Neural progenitor cell (in vitro differentiated cells): ENCODE data around the gene SLC5A11. TPM values are rescaled to one million over a fixed set of nuclear protein-coding genes. Genes with fewer than 3 reads are reported as not detected.

Experiments used
- DNase-seq: peaks from one replicate; pipeline ENCODE4 v3.0.0-alpha.2; 2016; ENCODE audit warnings: low spot score
- H2AFZ ChIP-seq: fragments of 200-600 bp; sonication (generic); replicated peaks from 2 replicates; pipeline ENCODE4 v1.6.1; 2016; ENCODE audit warnings: antibody characterized with exemption
- H3F3A ChIP-seq: fragments of 200-600 bp; sonication (generic); 2 replicates; pipeline ENCODE4 v1.6.1; 2016; ENCODE audit warnings: antibody characterized with exemption, low read depth
- H3K27ac ChIP-seq: fragments of 200-600 bp; sonication (generic); 2 replicates; pipeline ENCODE4 v1.5.1; 2016; ENCODE audit warnings: mild to moderate bottlenecking
- H3K27me3 ChIP-seq: fragments of 200-600 bp; sonication (generic); 2 replicates; pipeline ENCODE4 v1.6.1; 2016; ENCODE audit warnings: mild to moderate bottlenecking, moderate library complexity
- H3K36me3 ChIP-seq: fragments of 200-600 bp; sonication (generic); 2 replicates; pipeline ENCODE4 v1.5.1; 2016
- H3K4me1 ChIP-seq: fragments of 200-600 bp; sonication (generic); 2 replicates; pipeline ENCODE4 v1.6.1; 2016; ENCODE audit warnings: mixed run types
- H3K4me2 ChIP-seq: fragments of 200-600 bp; sonication (generic); 2 replicates; pipeline ENCODE4 v1.6.1; 2016
- H3K4me3 ChIP-seq: fragments of 200-600 bp; sonication (generic); 2 replicates; pipeline ENCODE4 v1.5.1; 2016
- H3K79me2 ChIP-seq: fragments of 200-600 bp; sonication (generic); 2 replicates; pipeline ENCODE4 v1.6.1; 2016; ENCODE audit warnings: low read depth
- H3K9ac ChIP-seq: fragments of 200-600 bp; sonication (generic); 2 replicates; pipeline ENCODE4 v1.6.1; 2016
- H3K9me3 ChIP-seq: fragments of 200-600 bp; sonication (generic); 2 replicates; pipeline ENCODE4 v1.5.1; 2016; ENCODE audit warnings: low read depth
- H4K20me1 ChIP-seq: fragments of 200-600 bp; sonication (generic); 2 replicates; pipeline ENCODE4 v1.6.1; 2016; ENCODE audit warnings: low read depth
- H3K27ac Mint-ChIP-seq: 3 replicates; pipeline ENCODE4 v1.8.0; 2021; ENCODE audit warnings: mixed read lengths
- H3K27me3 Mint-ChIP-seq: 2 replicates; pipeline ENCODE4 v1.8.0; 2022; ENCODE audit warnings: low read depth, mild to moderate bottlenecking, inconsistent platforms, moderate library complexity, mixed read lengths; ENCODE audit not compliant: insufficient read depth
- H3K36me3 Mint-ChIP-seq: 3 replicates; pipeline ENCODE4 v1.8.0; 2021; ENCODE audit warnings: mixed read lengths
- H3K4me1 Mint-ChIP-seq: 3 replicates; pipeline ENCODE4 v1.8.0; 2021; ENCODE audit warnings: mixed read lengths
- H3K4me3 Mint-ChIP-seq: 3 replicates; pipeline ENCODE4 v1.8.0; 2021; ENCODE audit warnings: mild to moderate bottlenecking, moderate library complexity, mixed read lengths
- H3K9me3 Mint-ChIP-seq: 3 replicates; pipeline ENCODE4 v1.8.0; 2020; ENCODE audit warnings: mixed read lengths
- EZH2 ChIP-seq: fragments of 200-600 bp; sonication (generic); IDR thresholded peaks from 2 replicates; pipeline ENCODE4 v1.6.1; 2017; ENCODE audit warnings: antibody characterized with exemption, mild to moderate bottlenecking, moderate library complexity
- EZH2phosphoT487 ChIP-seq: fragments of 200-600 bp; sonication (generic); IDR thresholded peaks from 2 replicates; pipeline ENCODE4 v1.6.1; 2017; ENCODE audit warnings: antibody characterized with exemption
- total RNA-seq: library from RNA; depleted of rRNA; stranded (reverse); fragments of >200 nt; gene quantifications from 2 replicates; pipeline ENCODE4 v1.2.3, GENCODE V29; 2015; ENCODE audit warnings: low replicate concordance
- TF ChIP-seq, protein P1 (sequence below): fragments of 200-600 bp; sonication (generic); IDR thresholded peaks from 2 replicates; pipeline ENCODE4 v1.5.1; 2017; ENCODE audit warnings: antibody characterized with exemption, mild to moderate bottlenecking

SLC5A11 gene
- total RNA-seq, 1 donor from 2014 or later, result not detected

DNA sequence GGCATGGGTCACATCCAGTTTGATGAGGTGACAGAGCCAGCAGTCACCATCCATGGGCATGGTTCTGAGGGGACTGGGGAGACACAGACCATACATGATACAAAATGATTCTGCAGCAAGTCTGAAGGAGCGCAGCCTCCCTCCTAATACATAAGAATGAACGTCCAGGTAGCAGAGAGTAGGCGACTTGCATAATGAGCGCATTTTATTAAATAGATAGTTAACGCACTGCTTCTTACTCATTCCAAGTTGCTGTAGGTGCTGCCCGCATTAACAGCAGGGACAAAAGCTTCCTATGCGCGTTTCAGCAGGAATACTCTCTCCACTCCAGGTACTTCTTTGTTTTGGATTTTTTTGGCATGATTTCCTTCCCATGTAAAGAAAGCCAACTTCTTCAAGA, 73.8 kb downstream of the SLC5A11 start:
- no peak overlapping the region for H3K27ac Mint-ChIP-seq
- H3K9me3 Mint-ChIP-seq, result no peaks in the 10 kb centered on the region
- no peaks in the 10 kb centered on the region for H3K4me1 ChIP-seq
- peaks cover 5% of the 10 kb centered on the region for H3K27me3 Mint-ChIP-seq
- H3K27ac ChIP-seq, result no peak overlapping the region
- H3K4me1 Mint-ChIP-seq, result no peaks in the 10 kb centered on the region
- H3K4me2 ChIP-seq, result no peak overlapping the region
- H3K27me3 ChIP-seq, result no peaks in the 10 kb centered on the region
- H3K79me2 ChIP-seq, result no peaks in the 10 kb centered on the region
- H4K20me1 ChIP-seq, result no peaks in the 10 kb centered on the region
- H3K9me3 ChIP-seq, result no peaks in the 10 kb centered on the region
- no peak for TF ChIP-seq EZH2
- TF ChIP-seq EZH2phosphoT487, result no peak
- TF ChIP-seq, protein P1, sequence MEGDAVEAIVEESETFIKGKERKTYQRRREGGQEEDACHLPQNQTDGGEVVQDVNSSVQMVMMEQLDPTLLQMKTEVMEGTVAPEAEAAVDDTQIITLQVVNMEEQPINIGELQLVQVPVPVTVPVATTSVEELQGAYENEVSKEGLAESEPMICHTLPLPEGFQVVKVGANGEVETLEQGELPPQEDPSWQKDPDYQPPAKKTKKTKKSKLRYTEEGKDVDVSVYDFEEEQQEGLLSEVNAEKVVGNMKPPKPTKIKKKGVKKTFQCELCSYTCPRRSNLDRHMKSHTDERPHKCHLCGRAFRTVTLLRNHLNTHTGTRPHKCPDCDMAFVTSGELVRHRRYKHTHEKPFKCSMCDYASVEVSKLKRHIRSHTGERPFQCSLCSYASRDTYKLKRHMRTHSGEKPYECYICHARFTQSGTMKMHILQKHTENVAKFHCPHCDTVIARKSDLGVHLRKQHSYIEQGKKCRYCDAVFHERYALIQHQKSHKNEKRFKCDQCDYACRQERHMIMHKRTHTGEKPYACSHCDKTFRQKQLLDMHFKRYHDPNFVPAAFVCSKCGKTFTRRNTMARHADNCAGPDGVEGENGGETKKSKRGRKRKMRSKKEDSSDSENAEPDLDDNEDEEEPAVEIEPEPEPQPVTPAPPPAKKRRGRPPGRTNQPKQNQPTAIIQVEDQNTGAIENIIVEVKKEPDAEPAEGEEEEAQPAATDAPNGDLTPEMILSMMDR, result no peak
- H3K4me3 Mint-ChIP-seq, result no peak overlapping the region
- H3K36me3 ChIP-seq, result no peaks in the 10 kb centered on the region
- DNase-seq, result no peak
- no peaks in the 10 kb centered on the region for H3F3A ChIP-seq
- no peak overlapping the region for H2AFZ ChIP-seq
- no peak overlapping the region for H3K9ac ChIP-seq
- H3K4me3 ChIP-seq, result no peak overlapping the region
- H3K36me3 Mint-ChIP-seq, result peaks cover 32% of the 10 kb centered on the region

- TF ChIP-seq EZH2 (no peak), EZH2phosphoT487 (no peak)
- TF ChIP-seq, protein P1, result no peak
- Mint-ChIP-seq H3K27me3 (peaks cover 5% of the 10 kb centered on the region), H3K9me3 (no peaks in the 10 kb centered on the region), H3K4me1 (no peaks in the 10 kb centered on the region), H3K27ac (no peak overlapping the region), H3K4me3 (no peak overlapping the region), H3K36me3 (peaks cover 28% of the 10 kb centered on the region)
- no peak overlapping the region for H3K27ac ChIP-seq
- no peaks in the 10 kb centered on the region for H4K20me1 ChIP-seq
- H3K9me3 ChIP-seq, result no peaks in the 10 kb centered on the region
- H3K36me3 ChIP-seq, result no peaks in the 10 kb centered on the region
- no peak overlapping the region for H3K4me3 ChIP-seq
- H2AFZ ChIP-seq, result no peak overlapping the region
- no peaks in the 10 kb centered on the region for H3K27me3 ChIP-seq
- no peaks in the 10 kb centered on the region for H3K79me2 ChIP-seq
- H3K4me1 ChIP-seq, result no peaks in the 10 kb centered on the region
- no peak for DNase-seq
- no peak overlapping the region for H3K4me2 ChIP-seq
- no peak overlapping the region for H3K9ac ChIP-seq
- H3F3A ChIP-seq, result no peaks in the 10 kb centered on the region
Observed at GRCh38 chr16:24920568-24920967, 74.8 kb downstream of the SLC5A11 start.

DNA sequence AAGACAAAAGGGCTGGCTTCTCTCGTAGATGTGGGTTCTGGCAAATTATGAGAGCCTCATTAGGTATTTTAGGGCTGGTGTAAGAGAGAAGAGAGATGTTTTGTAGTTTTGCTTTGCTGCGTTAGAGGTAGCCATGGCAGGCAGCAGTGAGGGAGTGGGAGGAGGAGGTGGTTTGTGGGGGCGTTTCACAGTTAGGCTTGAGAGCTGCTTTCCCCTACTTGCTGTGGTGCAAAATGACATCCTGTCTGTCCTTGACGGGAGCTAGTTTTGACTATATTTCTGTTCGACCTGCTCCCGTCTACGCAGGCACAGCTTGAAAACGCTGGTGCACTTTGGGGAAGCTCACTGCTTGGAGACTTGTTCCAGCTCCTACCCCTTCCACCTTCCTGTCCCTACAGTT, 75.5 kb downstream of the SLC5A11 start:
- Histone ChIP-seq H3K27me3 (no peaks in the 10 kb centered on the region), H3K27ac (no peak overlapping the region), H3K4me3 (no peak overlapping the region), H3F3A (no peaks in the 10 kb centered on the region), H3K9ac (no peak overlapping the region), H3K36me3 (no peaks in the 10 kb centered on the region), H3K4me1 (no peaks in the 10 kb centered on the region), H2AFZ (no peak overlapping the region), H3K4me2 (no peak overlapping the region), H3K9me3 (no peaks in the 10 kb centered on the region), H3K79me2 (no peaks in the 10 kb centered on the region), H4K20me1 (no peaks in the 10 kb centered on the region)
- no peak for DNase-seq
- Mint-ChIP-seq H3K4me1 (no peaks in the 10 kb centered on the region), H3K36me3 (peaks cover 25% of the 10 kb centered on the region), H3K27me3 (peaks cover 3% of the 10 kb centered on the region), H3K4me3 (no peak overlapping the region), H3K9me3 (no peaks in the 10 kb centered on the region), H3K27ac (no peak overlapping the region)
- TF ChIP-seq, protein P1, result no peak
- no peak for TF ChIP-seq EZH2phosphoT487
- TF ChIP-seq EZH2, result no peak
